ENCODE results near the gene NPLOC4. TPM values are rescaled to one million over a fixed set of nuclear protein-coding genes. Genes with fewer than 3 reads are reported as not detected.

Gene NPLOC4
- total and polyA plus RNA-seq, 4 donors, result 30.1 to 98.0 (median 51.3) TPM

DNA sequence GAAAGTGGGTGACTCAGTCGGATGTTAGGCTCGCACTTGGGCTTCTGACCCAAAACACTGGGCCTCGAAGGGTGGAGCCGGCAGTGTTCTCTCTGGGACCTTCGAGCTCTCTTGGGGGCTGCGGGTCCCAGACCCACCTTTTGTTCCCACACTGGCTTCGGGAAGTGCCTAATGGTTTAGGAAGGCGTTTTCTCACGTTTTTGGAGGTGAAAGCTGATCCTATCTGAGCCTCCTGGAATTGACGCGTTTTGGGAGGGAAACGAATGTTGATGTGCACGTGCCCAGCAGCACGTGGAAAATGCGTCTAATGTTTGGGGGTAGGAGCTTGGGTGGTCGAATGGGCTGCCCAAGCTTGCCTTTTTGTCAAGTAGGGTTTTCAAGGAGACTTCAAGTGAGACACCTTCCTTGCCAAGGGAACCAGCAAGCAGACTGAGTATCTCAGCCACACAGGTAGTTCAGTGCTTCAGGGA lies 47.6 kb upstream of the NPLOC4 start:
- no peak for DNase-seq
- ATAC-seq (ENCODE audit: insufficient read depth, low FRiP score), result peak; percentile 48
- TF ChIP-seq, protein P1, sequence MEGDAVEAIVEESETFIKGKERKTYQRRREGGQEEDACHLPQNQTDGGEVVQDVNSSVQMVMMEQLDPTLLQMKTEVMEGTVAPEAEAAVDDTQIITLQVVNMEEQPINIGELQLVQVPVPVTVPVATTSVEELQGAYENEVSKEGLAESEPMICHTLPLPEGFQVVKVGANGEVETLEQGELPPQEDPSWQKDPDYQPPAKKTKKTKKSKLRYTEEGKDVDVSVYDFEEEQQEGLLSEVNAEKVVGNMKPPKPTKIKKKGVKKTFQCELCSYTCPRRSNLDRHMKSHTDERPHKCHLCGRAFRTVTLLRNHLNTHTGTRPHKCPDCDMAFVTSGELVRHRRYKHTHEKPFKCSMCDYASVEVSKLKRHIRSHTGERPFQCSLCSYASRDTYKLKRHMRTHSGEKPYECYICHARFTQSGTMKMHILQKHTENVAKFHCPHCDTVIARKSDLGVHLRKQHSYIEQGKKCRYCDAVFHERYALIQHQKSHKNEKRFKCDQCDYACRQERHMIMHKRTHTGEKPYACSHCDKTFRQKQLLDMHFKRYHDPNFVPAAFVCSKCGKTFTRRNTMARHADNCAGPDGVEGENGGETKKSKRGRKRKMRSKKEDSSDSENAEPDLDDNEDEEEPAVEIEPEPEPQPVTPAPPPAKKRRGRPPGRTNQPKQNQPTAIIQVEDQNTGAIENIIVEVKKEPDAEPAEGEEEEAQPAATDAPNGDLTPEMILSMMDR (IDR thresholded peaks at IDR 0.05; ENCODE audit: control extremely low read depth, extremely low read depth), result no peak
- H3K4me3 ChIP-seq, result peak overlapping the region; percentile 88
- peak overlapping the region; percentile 55 to 63 for H3K9ac ChIP-seq (ENCODE audit: insufficient read depth in 1 of 2, low read length in 2 of 2)
- no peaks in the 10 kb centered on the region for H3K27me3 ChIP-seq (ENCODE audit: control insufficient read depth in 3 of 3, insufficient read depth in 3 of 3, low read length in 2 of 3)
- peak overlapping the region; percentile 87 to 94 for H3K27ac ChIP-seq (ENCODE audit: low read depth in 1 of 2, low read length in 1 of 2)
- 3% methylated on average over 16 of the region's 16 CpGs for WGBS, 2 donors
- peaks cover 0 to 24% (median 5%) of the 10 kb centered on the region in 5 donors for H3K4me1 ChIP-seq (ENCODE audit: control insufficient read depth in 5 of 5, insufficient read depth in 5 of 5, low read length in 5 of 5)
- peaks cover 2 to 43% (median 13%) of the 10 kb centered on the region in 4 donors for H3K36me3 ChIP-seq (ENCODE audit: control insufficient read depth in 4 of 4, insufficient read depth in 4 of 4, low read length in 4 of 4)
- H3K9me3 ChIP-seq (ENCODE audit: control insufficient read depth in 4 of 4, insufficient read depth in 3 of 4, low read length in 3 of 4), result no peaks in the 10 kb centered on the region

DNA sequence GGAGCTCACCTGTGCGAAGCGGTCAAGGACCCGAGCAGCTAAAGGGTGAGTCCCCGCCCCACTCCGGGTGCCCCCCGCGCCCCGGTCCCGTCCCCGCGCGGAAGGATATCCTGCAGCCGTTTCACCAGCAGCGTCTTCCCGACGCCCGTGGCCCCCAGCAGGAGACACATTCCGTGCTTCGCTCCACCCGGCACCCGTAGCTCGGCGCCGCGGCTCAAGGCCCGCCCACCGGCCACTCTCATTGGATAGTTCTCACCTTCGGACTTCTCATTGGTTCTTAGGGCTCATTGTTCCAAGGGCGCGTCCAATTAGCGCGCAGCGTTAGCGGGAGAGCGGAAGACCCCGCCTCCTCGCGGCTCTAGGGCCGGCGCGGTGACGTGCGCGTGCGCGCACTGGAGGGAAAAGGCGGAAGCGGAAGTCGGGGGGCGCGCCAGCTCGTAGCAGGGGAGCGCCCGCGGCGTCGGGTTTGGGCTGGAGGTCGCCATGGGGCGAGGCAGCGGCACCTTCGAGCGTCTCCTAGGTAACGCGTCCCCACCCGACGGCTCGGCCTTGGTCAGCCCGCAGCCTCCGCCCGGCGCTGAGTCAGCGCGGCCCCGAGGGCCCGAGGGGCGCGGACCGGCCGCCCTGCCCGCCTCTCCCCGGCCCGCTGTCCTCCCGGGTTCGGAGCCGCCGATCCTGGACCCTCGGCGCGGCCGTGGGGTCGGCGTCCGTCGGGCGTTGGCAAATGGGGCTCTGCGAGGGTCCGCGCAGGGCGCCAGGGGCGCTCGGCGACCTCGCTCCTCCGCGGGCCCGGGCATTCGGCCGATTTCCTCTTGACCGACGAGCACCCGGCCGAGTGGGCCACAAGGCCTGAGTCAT lies 46.9 kb upstream of the NPLOC4 start, which contains the start of the genes ARL16 and HGS:
Gene ARL16 (minus strand): TSS at position 214 of the 858 bp plus-strand sequence. CDS start 44 bp downstream, at position 170.
Gene HGS (plus strand): TSS at position 428 of the 858 bp plus-strand sequence. CDS start 56 bp downstream, at position 484.
- DNase-seq (peak; percentile 99 to 100 (median 99)), ATAC-seq (ENCODE audit: insufficient read depth, low FRiP score) (peak; percentile 98)
- TF ChIP-seq, protein P1 (IDR thresholded peaks at IDR 0.05; ENCODE audit: control extremely low read depth, extremely low read depth), result no peak
- Histone ChIP-seq H3K27ac (ENCODE audit: low read depth in 1 of 2, low read length in 1 of 2) (peak within 1 kb of the TSS; percentile 87 to 94), H3K9ac (ENCODE audit: insufficient read depth in 1 of 2, low read length in 2 of 2) (peak within 1 kb of the TSS; percentile 63 to 81), H3K4me1 (ENCODE audit: control insufficient read depth in 5 of 5, insufficient read depth in 5 of 5, low read length in 5 of 5) (peaks cover 0 to 24% (median 5%) of the 10 kb centered on the region in 5 donors), H3K36me3 (ENCODE audit: control insufficient read depth in 4 of 4, insufficient read depth in 4 of 4, low read length in 4 of 4) (peaks cover 0 to 36% (median 12%) of the 10 kb centered on the region in 4 donors), H3K4me3 (peak within 1 kb of the TSS; percentile 91), H3K27me3 (ENCODE audit: control insufficient read depth in 3 of 3, insufficient read depth in 3 of 3, low read length in 2 of 3) (no peaks in the 10 kb centered on the region), H3K9me3 (ENCODE audit: control insufficient read depth in 4 of 4, insufficient read depth in 3 of 4, low read length in 3 of 4) (no peaks in the 10 kb centered on the region)
- 0 to 1% methylated on average over 67 to 112 of the region's 112 CpGs for WGBS, 2 donors

DNA sequence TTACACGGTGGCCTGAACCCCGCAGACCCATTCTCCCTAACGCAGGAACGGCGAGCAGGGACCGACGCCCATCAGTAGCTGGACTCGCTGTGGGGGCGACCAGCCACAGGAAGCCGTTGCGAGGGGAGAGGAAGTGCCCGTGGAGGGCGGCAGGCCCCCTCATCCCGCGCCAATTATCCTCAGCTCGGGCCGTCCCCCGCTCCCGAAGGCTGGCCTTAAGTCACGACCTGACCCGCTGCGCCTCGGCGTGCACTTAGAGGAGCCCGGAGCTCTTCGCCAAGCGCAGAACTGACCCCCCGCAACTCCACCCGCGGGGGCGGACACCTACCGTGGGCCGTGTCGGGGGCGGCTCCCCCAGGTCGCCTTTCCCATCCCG lies 46.3 kb upstream of the NPLOC4 start:
- peak overlapping the region; percentile 58 to 76 for H3K27ac ChIP-seq (ENCODE audit: low read depth in 1 of 2, low read length in 1 of 2)
- DNase-seq (no peak), ATAC-seq (ENCODE audit: insufficient read depth, low FRiP score) (no peak)
- peaks cover 0 to 24% (median 5%) of the 10 kb centered on the region in 5 donors for H3K4me1 ChIP-seq (ENCODE audit: control insufficient read depth in 5 of 5, insufficient read depth in 5 of 5, low read length in 5 of 5)
- peak overlapping the region; percentile 91 for H3K4me3 ChIP-seq
- TF ChIP-seq, protein P1 (IDR thresholded peaks at IDR 0.05; ENCODE audit: control extremely low read depth, extremely low read depth), result no peak
- WGBS, 2 donors, result 0 to 1% methylated on average over 32 to 37 of the region's 37 CpGs
- H3K9ac ChIP-seq (ENCODE audit: insufficient read depth in 1 of 2, low read length in 2 of 2), result peak overlapping the region; percentile 57 to 81
- no peaks in the 10 kb centered on the region for H3K9me3 ChIP-seq (ENCODE audit: control insufficient read depth in 4 of 4, insufficient read depth in 3 of 4, low read length in 3 of 4)
- peaks cover 0 to 30% (median 6%) of the 10 kb centered on the region in 4 donors for H3K36me3 ChIP-seq (ENCODE audit: control insufficient read depth in 4 of 4, insufficient read depth in 4 of 4, low read length in 4 of 4)
- H3K27me3 ChIP-seq (ENCODE audit: control insufficient read depth in 3 of 3, insufficient read depth in 3 of 3, low read length in 2 of 3), result no peaks in the 10 kb centered on the region

Measured in lung (tissue), 12 donors.